HL-60 (cell line): ENCODE data around the gene CDH23.

Source experiments
- DNase-seq, 2 experiments: peaks; one replicate each; pipeline ENCODE4 v3.0.0-alpha.2; 2010 to 2020; ENCODE audit warnings: low read depth in 1 of 2, low spot score in 1 of 2
- H3K27ac ChIP-seq: fragments of 250-450 bp; sonication (Bioruptor Pico); replicated peaks from 2 replicates; pipeline ENCODE4 v1.5.1; 2020; ENCODE audit warnings: mild to moderate bottlenecking, moderate library complexity
- H3K27me3 ChIP-seq: fragments of 250-450 bp; sonication (Bioruptor Pico); 2 replicates; pipeline ENCODE4 v1.5.1; 2021; ENCODE audit warnings: mild to moderate bottlenecking, moderate library complexity; ENCODE audit not compliant: insufficient read depth, poor library complexity, severe bottlenecking
- H3K4me3 ChIP-seq: replicated peaks from 2 replicates; pipeline ENCODE4 v1.5.1; 2011; ENCODE audit warnings: mild to moderate bottlenecking, control low read depth, low read length; ENCODE audit not compliant: insufficient read depth
- CTCF ChIP-seq: IDR thresholded peaks from one replicate; pipeline ENCODE4 v1.5.1; 2011; ENCODE audit warnings: low read length, control low read depth, inconsistent platforms; ENCODE audit not compliant: insufficient read depth
- GABPA ChIP-seq: IDR thresholded peaks from 2 replicates; pipeline ENCODE4 v1.6.1; 2012; ENCODE audit warnings: low read depth
- POLR2AphosphoS5 ChIP-seq: IDR thresholded peaks from 2 replicates; pipeline ENCODE4 v1.6.1; 2012; ENCODE audit warnings: low read depth
- REST ChIP-seq: IDR thresholded peaks from 2 replicates; pipeline ENCODE4 v1.6.1; 2012; ENCODE audit warnings: low read depth; ENCODE audit not compliant: insufficient replicate concordance
- SPI1 ChIP-seq: IDR thresholded peaks from 2 replicates; pipeline ENCODE4 v1.6.1; 2012; ENCODE audit warnings: low read depth, mild to moderate bottlenecking, borderline replicate concordance

CDH23 gene

GRCh38 chr10:71810048-71810750 is 413.5 kb downstream of the CDH23 start:
- TF ChIP-seq GABPA = no peak
- no peak for TF ChIP-seq CTCF
- TF ChIP-seq REST = no peak
- TF ChIP-seq SPI1 = no peak
- TF ChIP-seq POLR2AphosphoS5 = no peak
- DNase-seq = no peak
- Histone ChIP-seq H3K4me3 (no peak overlapping the region), H3K27me3 (no peaks in the 10 kb centered on the region), H3K27ac (no peak overlapping the region)

GRCh38 chr10:71811351-71811750 is 414.6 kb downstream of the CDH23 start:
- no peaks in the 10 kb centered on the region for H3K27me3 ChIP-seq
- no peak for DNase-seq
- H3K4me3 ChIP-seq = no peak overlapping the region
- no peak for TF ChIP-seq REST
- TF ChIP-seq CTCF = no peak
- TF ChIP-seq GABPA = no peak
- no peak for TF ChIP-seq POLR2AphosphoS5
- TF ChIP-seq SPI1 = no peak
- no peak overlapping the region for H3K27ac ChIP-seq

DNA sequence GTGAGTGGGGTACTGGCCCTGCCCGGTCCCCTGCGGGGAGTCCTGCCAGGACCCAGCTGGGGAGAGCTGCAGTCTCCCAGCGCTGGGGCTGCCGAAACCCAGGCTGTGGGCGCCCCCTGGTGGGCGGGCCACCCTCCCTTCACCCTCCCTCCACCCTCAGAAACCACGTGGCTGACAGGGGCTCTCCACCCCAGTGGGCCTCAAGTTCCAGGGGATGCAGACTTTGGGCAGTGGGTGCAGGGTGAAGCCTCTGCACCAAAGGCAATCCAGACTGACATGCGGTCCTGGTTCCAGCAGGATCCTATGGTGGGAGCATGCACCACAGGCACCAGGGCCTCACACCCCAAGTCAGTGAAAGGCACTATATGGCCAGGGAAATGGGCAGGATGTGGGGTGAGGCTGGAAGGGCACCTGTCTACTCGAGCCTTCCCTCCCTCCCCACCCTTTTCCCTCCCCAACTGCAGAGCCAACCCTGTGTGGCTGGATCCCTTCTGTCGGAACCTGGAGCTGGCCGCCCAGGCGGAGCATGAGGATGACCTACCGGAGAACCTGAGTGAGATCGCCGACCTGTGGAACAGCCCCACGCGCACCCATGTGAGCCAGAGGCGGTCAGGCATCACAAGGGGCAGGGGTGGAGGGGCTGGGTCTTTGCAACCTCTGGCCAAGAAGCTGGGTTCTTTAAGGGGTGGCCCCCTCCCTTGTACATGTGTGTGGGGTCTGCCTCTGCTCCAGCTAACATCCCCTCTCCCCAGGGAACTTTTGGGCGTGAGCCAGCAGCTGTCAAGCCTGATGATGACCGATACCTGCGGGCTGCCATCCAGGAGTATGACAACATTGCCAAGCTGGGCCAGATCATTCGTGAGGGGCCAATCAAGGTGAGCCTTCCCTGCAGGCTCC is 415.5 kb downstream of the CDH23 start:
- peak; percentile 51 to 71 for DNase-seq
- H3K4me3 ChIP-seq = no peak overlapping the region
- no peaks in the 10 kb centered on the region for H3K27me3 ChIP-seq
- no peak overlapping the region for H3K27ac ChIP-seq
- TF ChIP-seq GABPA (no peak), REST (no peak), POLR2AphosphoS5 (no peak), CTCF (peak; percentile 73), SPI1 (no peak)
